ENCODE data around the gene PRSS22. TPM values are rescaled to one million over a fixed set of nuclear protein-coding genes. Genes with fewer than 3 reads are reported as not detected.
A peak's percentile ranks its signal among the peaks of the same experiment; 100 is the strongest.

PRSS22 gene
- total RNA-seq, 1 donor from 2014 or later: not detected

GRCh38 chr16:2821487-2822157, 36.3 kb downstream of the PRSS22 start:
- intact Hi-C loops (cut with DNase I): no loop called here
- no peak for DNase-seq (ENCODE audit: low spot score)

GRCh38 chr16:2820836-2821486, 37.0 kb downstream of the PRSS22 start:
- intact Hi-C loops (cut with DNase I): no loop called here
- DNase-seq (ENCODE audit: low spot score): peak; percentile 63

- intact Hi-C loops (cut with DNase I): no loop called here
- peak; percentile 66 for DNase-seq (ENCODE audit: low spot score)
Measured at GRCh38 chr16:2819939-2820835, 37.8 kb downstream of the PRSS22 start.

GRCh38 chr16:2819179-2819938, 38.6 kb downstream of the PRSS22 start:
- intact Hi-C loops (cut with DNase I): no loop called here
- peak; percentile 66 for DNase-seq (ENCODE audit: low spot score)

GRCh38 chr16:2818272-2818876, 39.6 kb downstream of the PRSS22 start:
- peak; percentile 51 for DNase-seq (ENCODE audit: low spot score)
- intact Hi-C loops (cut with DNase I): no loop called here

- intact Hi-C loops (cut with DNase I): no loop called here
- peak; percentile 70 for DNase-seq (ENCODE audit: low spot score)
Measured at GRCh38 chr16:2817340-2818271, 40.4 kb downstream of the PRSS22 start.

GRCh38 chr16:2816751-2817339, 41.1 kb downstream of the PRSS22 start, which contains the start of gene PRSS21:
Gene PRSS21 (plus strand): TSS chr16:2817237. CDS start chr16:2817269, 32 bp downstream.
- DNase-seq (ENCODE audit: low spot score): peak; percentile 33
- intact Hi-C loops (cut with DNase I): no loop called here

- intact Hi-C loops (cut with DNase I): no loop called here
- no peak for DNase-seq (ENCODE audit: low spot score)
Measured at GRCh38 chr16:2815299-2815771, 42.6 kb downstream of the PRSS22 start.

- intact Hi-C loops (cut with DNase I): no loop called here
- DNase-seq (ENCODE audit: low spot score): no peak
Measured at GRCh38 chr16:2814551-2815298, 43.2 kb downstream of the PRSS22 start.

- intact Hi-C loops (cut with DNase I): no loop called here
Measured at GRCh38 chr16:2813771-2814221, 44.2 kb downstream of the PRSS22 start.

GRCh38 chr16:2811703-2812471, 46.1 kb downstream of the PRSS22 start:
- no peak for DNase-seq (ENCODE audit: low spot score)
- intact Hi-C loops (cut with DNase I): no loop called here

More at GRCh38 chr16:2813771-2814221, 44.2 kb downstream of the PRSS22 start:
- DNase-seq (ENCODE audit: low spot score): peak; percentile 57

- DNase-seq (ENCODE audit: low spot score): no peak
- intact Hi-C loops (cut with DNase I): no loop called here
Measured at GRCh38 chr16:2810651-2811050, 47.3 kb downstream of the PRSS22 start.

GRCh38 chr16:2809149-2809760, 48.7 kb downstream of the PRSS22 start:
- DNase-seq (ENCODE audit: low spot score): no peak
- intact Hi-C loops (cut with DNase I): no loop called here

- intact Hi-C loops (cut with DNase I): no loop called here
- no peak for DNase-seq (ENCODE audit: low spot score)
Measured at GRCh38 chr16:2808181-2808580, 49.8 kb downstream of the PRSS22 start.

GRCh38 chr16:2806286-2806685, 51.7 kb downstream of the PRSS22 start:
- no peak for DNase-seq (ENCODE audit: low spot score)
- intact Hi-C loops (cut with DNase I): no loop called here

GRCh38 chr16:2804728-2805127, 53.2 kb downstream of the PRSS22 start:
- intact Hi-C loops (cut with DNase I): no loop called here
- DNase-seq (ENCODE audit: low spot score): no peak

All from cardiac septum (tissue), 1 donor.